HepG2 (cell line): Measurements from ENCODE around the gene ABCA2. TPM values are rescaled to one million over a fixed set of nuclear protein-coding genes. Genes with fewer than 3 reads are reported as not detected.

Experiments
- CSRNP1 ChIP-seq: sonication (generic); formaldehyde crosslinking; IDR thresholded peaks from 2 replicates; pipeline ENCODE4 v1.8.1; 2023; ENCODE audit warnings: mild to moderate bottlenecking, missing genetic modification reagents
- GLI4 ChIP-seq: sonication (generic); formaldehyde crosslinking; IDR thresholded peaks from 2 replicates; pipeline ENCODE4 v1.5.1; 2020; ENCODE audit warnings: missing genetic modification reagents, mild to moderate bottlenecking, moderate library complexity, borderline replicate concordance
- KAT8 ChIP-seq: IDR thresholded peaks from 2 replicates; pipeline ENCODE4 v1.6.1; 2016; ENCODE audit warnings: missing genetic modification reagents, missing compliant biosample characterization
- KLF16 ChIP-seq, 2 experiments: sonication (generic) in 1 of 2; formaldehyde crosslinking in 1 of 2; IDR thresholded peaks; 2 replicates each; pipeline versions ENCODE4 v1.6.1 to v1.8.0; 2016 to 2023; ENCODE audit warnings: missing genetic modification reagents in 2 of 2, missing compliant biosample characterization in 1 of 2
- MTERF4 ChIP-seq: sonication (generic); formaldehyde crosslinking; IDR thresholded peaks from 2 replicates; pipeline ENCODE4 v1.8.0; 2023; ENCODE audit warnings: mild to moderate bottlenecking, missing genetic modification reagents
- PATZ1 ChIP-seq: sonication (generic); formaldehyde crosslinking; IDR thresholded peaks from 2 replicates; pipeline ENCODE4 v1.4.0; 2020; ENCODE audit warnings: missing genetic modification reagents
- POGZ ChIP-seq: sonication (generic); formaldehyde crosslinking; IDR thresholded peaks from 2 replicates; pipeline ENCODE4 v1.4.0; 2020; ENCODE audit warnings: mild to moderate bottlenecking, missing genetic modification reagents
- RAD21 ChIP-seq: fragments of 450-650 bp; formaldehyde crosslinking; IDR thresholded peaks from 2 replicates; pipeline ENCODE4 v1.5.0; 2020; ENCODE audit warnings: mild to moderate bottlenecking
- TBX2 ChIP-seq: sonication (generic); formaldehyde crosslinking; IDR thresholded peaks from 2 replicates; pipeline ENCODE4 v1.5.0; 2020; ENCODE audit warnings: missing genetic modification reagents, mild to moderate bottlenecking, borderline replicate concordance
- ZBTB2 ChIP-seq: sonication (generic); formaldehyde crosslinking; IDR thresholded peaks from 2 replicates; pipeline ENCODE4 v1.8.0; 2022; ENCODE audit warnings: low read depth, missing genetic modification reagents
- ZBTB38 ChIP-seq: sonication (generic); formaldehyde crosslinking; IDR thresholded peaks from 2 replicates; pipeline ENCODE4 v1.5.1; 2020; ENCODE audit warnings: mild to moderate bottlenecking, missing genetic modification reagents
- ZFX ChIP-seq: sonication (generic); formaldehyde crosslinking; IDR thresholded peaks from 2 replicates; pipeline ENCODE4 v1.4.0; 2020; ENCODE audit warnings: mild to moderate bottlenecking, low read depth, missing genetic modification reagents, moderate library complexity
- ZMAT3 ChIP-seq: sonication (generic); formaldehyde crosslinking; conservative IDR thresholded peaks from 2 replicates; pipeline ENCODE4 v1.7.0; 2021; ENCODE audit warnings: missing genetic modification reagents
- ZNF24 ChIP-seq: fragments of 450-650 bp; IDR thresholded peaks from 2 replicates; pipeline ENCODE4 v1.6.1; 2017; ENCODE audit warnings: antibody characterized with exemption, mild to moderate bottlenecking
- ZNF350 ChIP-seq: sonication (generic); formaldehyde crosslinking; IDR thresholded peaks from 2 replicates; pipeline ENCODE4 v1.4.0; 2020; ENCODE audit warnings: mild to moderate bottlenecking, low read depth, missing genetic modification reagents, borderline replicate concordance
- ZNF432 ChIP-seq: sonication (generic); formaldehyde crosslinking; IDR thresholded peaks from 2 replicates; pipeline ENCODE4 v1.5.0; 2020; ENCODE audit warnings: missing genetic modification reagents, mild to moderate bottlenecking, borderline replicate concordance
- ZNF501 ChIP-seq: sonication (generic); formaldehyde crosslinking; IDR thresholded peaks from 2 replicates; pipeline ENCODE4 v1.5.1; 2020; ENCODE audit warnings: mild to moderate bottlenecking, moderate library complexity, missing genetic modification reagents
- ZNF546 ChIP-seq: sonication (generic); formaldehyde crosslinking; conservative IDR thresholded peaks from 2 replicates; pipeline ENCODE4 v1.8.1; 2023; ENCODE audit warnings: mild to moderate bottlenecking, missing genetic modification reagents
- ZNF572 ChIP-seq: sonication (generic); formaldehyde crosslinking; IDR thresholded peaks from 2 replicates; pipeline ENCODE4 v1.5.1; 2020; ENCODE audit warnings: mild to moderate bottlenecking, missing genetic modification reagents
- ZNF589 ChIP-seq: sonication (generic); formaldehyde crosslinking; conservative IDR thresholded peaks from 2 replicates; pipeline ENCODE4 v1.8.0; 2022; ENCODE audit warnings: mild to moderate bottlenecking, moderate library complexity, missing genetic modification reagents
- ZNF747 ChIP-seq: sonication (generic); formaldehyde crosslinking; IDR thresholded peaks from 2 replicates; pipeline ENCODE4 v1.8.1; 2023; ENCODE audit warnings: missing genetic modification reagents, mild to moderate bottlenecking, borderline replicate concordance
- ZNF777 ChIP-seq: sonication (generic); formaldehyde crosslinking; IDR thresholded peaks from 2 replicates; pipeline ENCODE4 v1.4.0; 2020; ENCODE audit warnings: missing genetic modification reagents
- polyA plus RNA-seq, 8 experiments: library from polyadenylated mRNA; depleted of rRNA in 3 of 8; stranded (reverse) in 7 of 8; unstranded in 1 of 8; fragments of >200 nt; fragmentation: Illumina TruSeq in 4 of 8; extraction: Trizol in 4 of 8; gene quantifications; 2 replicates each; pipeline versions ENCODE4 v1.2.1 to v1.2.3, GENCODE V29; 2011 to 2016; ENCODE audit warnings: low read depth in 4 of 8, missing spikeins in 1 of 8, mixed read lengths in 1 of 8; ENCODE audit not compliant: insufficient read depth in 1 of 8
- total RNA-seq, 5 experiments: library from RNA; depleted of rRNA; stranded (reverse); fragments of >200 nt; fragmentation: Illumina TruSeq; extraction: Trizol; gene quantifications; 2 replicates each; pipeline ENCODE4 v1.2.3, GENCODE V29; 2016; ENCODE audit warnings: low read depth in 1 of 5

The ABCA2 gene
- total and polyA plus RNA-seq, 2 of the 13 experiments (the other 11 are each of a cell fraction or from before 2014, with no cell fraction given) = 2.9 to 19.2 TPM

- TF ChIP-seq ZBTB2 = peak; percentile 40; the same call in 1 of the 2 replicates
- TF ChIP-seq ZNF432 = no peak
- TF ChIP-seq MTERF4 (CRISPR knock-in tag) = 0 out of 2 replicates have a peak, but pooled peaks have one; percentile 63
- peak; percentile 29; the same call in 1 of the 2 replicates for TF ChIP-seq ZNF350 (CRISPR knock-in tag)
- no peak for TF ChIP-seq GLI4 (CRISPR knock-in tag)
- TF ChIP-seq ZNF747 (CRISPR knock-in tag) = peak; percentile 62; the same call in 1 of the 2 replicates
- TF ChIP-seq ZFX (CRISPR knock-in tag) = peak; percentile 61; the same call in 1 of the 2 replicates
- no peak for TF ChIP-seq POGZ (CRISPR knock-in tag)
- no peak for TF ChIP-seq ZNF24
- TF ChIP-seq ZNF572 (CRISPR knock-in tag) = peak; percentile 31; the same call in 1 of the 2 replicates
- 0 out of 2 replicates have a peak, but pooled peaks have one; percentile 47 for TF ChIP-seq ZMAT3
- 0 out of 2 replicates have a peak, but pooled peaks have one; percentile 31 for TF ChIP-seq ZBTB38 (CRISPR knock-in tag)
- peak; percentile 87 for TF ChIP-seq ZNF777 (CRISPR knock-in tag)
- peak; percentile 53; the same call in 1 of the 2 replicates for TF ChIP-seq ZNF501 (CRISPR knock-in tag)
- 0 out of 2 replicates have a peak, but pooled peaks have one; percentile 9 for TF ChIP-seq CSRNP1 (CRISPR knock-in tag)
- 0 out of 2 replicates have a peak, but pooled peaks have one; percentile 49 for TF ChIP-seq ZNF546 (CRISPR knock-in tag)
- no peak for TF ChIP-seq KAT8 (CRISPR knock-in tag)
- TF ChIP-seq TBX2 = peak; percentile 38
- TF ChIP-seq RAD21 = no peak
- TF ChIP-seq ZNF589 (CRISPR knock-in tag) = peak; percentile 62; the same call in 1 of the 2 replicates
- TF ChIP-seq PATZ1 (CRISPR knock-in tag) = peak; percentile 52
- 0 out of 4 replicates have a peak, but pooled peaks of 1 of the 2 experiments have one; percentile 17 for TF ChIP-seq KLF16 (CRISPR knock-in tag; IDR thresholded peaks at IDR 0.05)
These were observed 25.2 kb upstream of the ABCA2 start (continued) for GRCh38 chr9:137052998-137053943.
